ENCODE results near the gene HOXA4. TPM values are rescaled to one million over a fixed set of nuclear protein-coding genes. Genes with fewer than 3 reads are reported as not detected.

Gene HOXA4
- total and polyA plus RNA-seq, 12 donors = 3.3 to 12.6 (median 6.8) TPM

GRCh38 chr7:27106181-27106900 is 24.2 kb downstream of the HOXA4 start:
- TF ChIP-seq POLR2A (IDR thresholded peaks at IDR 0.05) = no peak
- intact Hi-C loops (cut with DNase I) = loop anchor here in 1 of 2 donors (10.0 kb wide), 1 partner anchor 242 kb away; the partner anchor contains the start of gene SKAP2
- Histone ChIP-seq H3K4me3 (peak overlapping the region in 1 of 4 donors; percentile 44), H3K9me3 (replicated peaks in 1 of 3) (no peaks in the 10 kb centered on the region), H3K36me3 (replicated peaks in 1 of 2) (no peaks in the 10 kb centered on the region), H3K27ac (peak overlapping the region in 4 of 5 donors; percentile 58 to 92 (median 75)), H3K4me1 (replicated peaks in 1 of 2) (peaks cover 0 to 23% of the 10 kb centered on the region in 2 donors), H3K27me3 (no peaks in the 10 kb centered on the region)
- DNase-seq = peak in 1 of 7 donors; percentile 26
- 59 to 81% (median 70%) methylated on average over 23 to 44 of the region's 44 CpGs for WGBS, 4 donors

GRCh38 chr7:27105301-27106031 is 25.1 kb downstream of the HOXA4 start:
- Histone ChIP-seq H3K9me3 (replicated peaks in 1 of 3) (no peaks in the 10 kb centered on the region), H3K4me3 (no peak overlapping the region), H3K27me3 (no peaks in the 10 kb centered on the region), H3K4me1 (replicated peaks in 1 of 2) (peaks cover 0 to 18% of the 10 kb centered on the region in 2 donors), H3K27ac (peak overlapping the region in 4 of 5 donors; percentile 7 to 92 (median 60)), H3K36me3 (replicated peaks in 1 of 2) (no peaks in the 10 kb centered on the region)
- 79 to 86% (median 85%) methylated on average over 12 to 13 of the region's 13 CpGs for WGBS, 4 donors
- intact Hi-C loops (cut with DNase I) = loop anchor here in 1 of 2 donors (10.0 kb wide), 1 partner anchor 241 kb away; the partner anchor contains the start of gene SKAP2
- no peak for DNase-seq
- TF ChIP-seq POLR2A (IDR thresholded peaks at IDR 0.05) = no peak
- TF ChIP-seq, protein P1, sequence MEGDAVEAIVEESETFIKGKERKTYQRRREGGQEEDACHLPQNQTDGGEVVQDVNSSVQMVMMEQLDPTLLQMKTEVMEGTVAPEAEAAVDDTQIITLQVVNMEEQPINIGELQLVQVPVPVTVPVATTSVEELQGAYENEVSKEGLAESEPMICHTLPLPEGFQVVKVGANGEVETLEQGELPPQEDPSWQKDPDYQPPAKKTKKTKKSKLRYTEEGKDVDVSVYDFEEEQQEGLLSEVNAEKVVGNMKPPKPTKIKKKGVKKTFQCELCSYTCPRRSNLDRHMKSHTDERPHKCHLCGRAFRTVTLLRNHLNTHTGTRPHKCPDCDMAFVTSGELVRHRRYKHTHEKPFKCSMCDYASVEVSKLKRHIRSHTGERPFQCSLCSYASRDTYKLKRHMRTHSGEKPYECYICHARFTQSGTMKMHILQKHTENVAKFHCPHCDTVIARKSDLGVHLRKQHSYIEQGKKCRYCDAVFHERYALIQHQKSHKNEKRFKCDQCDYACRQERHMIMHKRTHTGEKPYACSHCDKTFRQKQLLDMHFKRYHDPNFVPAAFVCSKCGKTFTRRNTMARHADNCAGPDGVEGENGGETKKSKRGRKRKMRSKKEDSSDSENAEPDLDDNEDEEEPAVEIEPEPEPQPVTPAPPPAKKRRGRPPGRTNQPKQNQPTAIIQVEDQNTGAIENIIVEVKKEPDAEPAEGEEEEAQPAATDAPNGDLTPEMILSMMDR (IDR thresholded peaks at IDR 0.05) = no peak

GRCh38 chr7:27104341-27105058 is 26.1 kb downstream of the HOXA4 start:
- DNase-seq = peak in 2 of 7 donors; percentile 39 to 59
- Histone ChIP-seq H3K4me3 (peak overlapping the region in 1 of 4 donors; percentile 64), H3K4me1 (replicated peaks in 1 of 2) (peaks cover 0 to 19% of the 10 kb centered on the region in 2 donors), H3K36me3 (replicated peaks in 1 of 2) (no peaks in the 10 kb centered on the region), H3K9me3 (replicated peaks in 1 of 3) (no peaks in the 10 kb centered on the region), H3K27me3 (no peaks in the 10 kb centered on the region), H3K27ac (peak overlapping the region in 4 of 5 donors; percentile 7 to 90 (median 52))
- WGBS, 4 donors = 66 to 73% (median 71%) methylated on average over 13 of the region's 13 CpGs
- no peak for TF ChIP-seq POLR2A (IDR thresholded peaks at IDR 0.05)
- TF ChIP-seq, protein P1 (IDR thresholded peaks at IDR 0.05) = no peak
- intact Hi-C loops (cut with DNase I) = loop anchor here in 1 of 2 donors (10.0 kb wide), 1 partner anchor 240 kb away; the partner anchor contains the start of gene SKAP2

DNA sequence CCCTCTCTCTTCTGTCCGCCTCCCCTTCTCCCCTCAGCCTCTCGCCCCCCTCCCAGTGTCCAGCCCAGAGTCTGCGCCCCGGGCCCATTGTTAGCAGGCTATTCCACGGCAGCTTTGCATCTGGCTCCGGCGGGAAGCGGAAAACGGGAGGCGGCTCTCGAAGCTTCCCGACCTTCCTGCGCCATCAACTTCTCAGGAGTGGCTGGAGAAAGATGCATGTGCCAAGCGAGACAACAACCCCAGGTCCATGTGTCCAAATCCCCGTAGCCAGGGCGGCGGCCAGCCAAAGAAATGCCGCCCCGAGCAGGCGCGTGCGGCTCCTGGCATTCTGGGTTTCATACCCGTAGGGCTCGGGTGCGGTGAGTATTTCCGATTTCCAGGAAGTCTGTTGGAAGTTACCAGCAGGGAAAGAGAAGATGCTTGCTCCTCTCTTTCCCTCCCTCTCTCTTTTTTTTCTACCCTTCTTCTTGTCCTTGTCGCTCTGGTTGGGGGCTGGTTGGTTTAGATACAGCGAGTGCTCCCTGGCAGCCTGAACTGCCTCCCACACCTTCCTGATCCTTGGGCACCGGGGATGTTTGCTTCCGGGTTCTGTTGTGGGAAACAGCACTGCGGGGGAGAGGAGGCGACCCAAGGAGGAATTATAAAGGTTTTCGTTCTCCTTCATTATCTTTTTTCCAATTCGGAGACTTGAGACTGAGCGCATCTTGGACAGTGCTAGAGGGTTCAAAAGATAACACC is 26.9 kb downstream of the HOXA4 start:
- Histone ChIP-seq H3K4me3 (peak overlapping the region in 1 of 4 donors; percentile 64), H3K9me3 (replicated peaks in 1 of 3) (no peaks in the 10 kb centered on the region), H3K4me1 (replicated peaks in 1 of 2) (peaks cover 0 to 24% of the 10 kb centered on the region in 2 donors), H3K27ac (peak overlapping the region in 2 of 5 donors; percentile 76 to 90), H3K36me3 (replicated peaks in 1 of 2) (no peaks in the 10 kb centered on the region), H3K27me3 (no peaks in the 10 kb centered on the region)
- WGBS, 4 donors = 41 to 51% (median 48%) methylated on average over 29 to 35 of the region's 35 CpGs
- peak in 2 of 7 donors; percentile 27 to 52 for DNase-seq
- intact Hi-C loops (cut with DNase I) = loop anchor here in 1 of 2 donors (10.0 kb wide), 1 partner anchor 239 kb away; the partner anchor contains the start of gene SKAP2
- TF ChIP-seq, protein P1 (IDR thresholded peaks at IDR 0.05) = no peak
- TF ChIP-seq POLR2A (IDR thresholded peaks at IDR 0.05) = no peak
